Panc1 (cell line): ENCODE results near the gene PRKD1.

Experiments
- SIN3A ChIP-seq: IDR thresholded peaks from 2 replicates; pipeline ENCODE4 v1.6.1; 2012; ENCODE audit warnings: low read depth, mild to moderate bottlenecking, low read length, moderate library complexity, borderline replicate concordance; ENCODE audit not compliant: insufficient read depth
- TF ChIP-seq, protein P1 (sequence below): fragments of 450-650 bp; IDR thresholded peaks from 2 replicates; pipeline ENCODE4 v1.5.1; 2017; ENCODE audit warnings: mild to moderate bottlenecking

DNA sequence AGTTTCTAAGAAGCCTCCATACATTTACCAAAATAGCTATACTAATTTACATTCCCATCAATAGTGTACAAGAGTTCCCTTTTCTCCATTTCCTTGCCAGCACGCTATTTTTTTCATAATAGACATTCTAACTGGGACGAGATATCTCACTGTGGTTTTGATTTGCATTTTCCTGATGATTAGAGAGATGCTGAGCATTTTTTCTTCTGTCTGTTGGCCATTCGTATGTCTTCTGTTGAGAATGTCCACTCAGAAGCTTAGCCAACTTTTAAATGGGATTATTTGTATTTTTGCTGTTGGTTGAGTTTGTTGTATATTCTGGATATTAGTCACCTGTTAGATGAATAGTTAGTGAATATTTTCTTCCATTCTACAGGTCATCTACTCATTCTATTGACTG, 144.1 kb downstream of the PRKD1 start:
- no peak for TF ChIP-seq SIN3A
- TF ChIP-seq, protein P1, sequence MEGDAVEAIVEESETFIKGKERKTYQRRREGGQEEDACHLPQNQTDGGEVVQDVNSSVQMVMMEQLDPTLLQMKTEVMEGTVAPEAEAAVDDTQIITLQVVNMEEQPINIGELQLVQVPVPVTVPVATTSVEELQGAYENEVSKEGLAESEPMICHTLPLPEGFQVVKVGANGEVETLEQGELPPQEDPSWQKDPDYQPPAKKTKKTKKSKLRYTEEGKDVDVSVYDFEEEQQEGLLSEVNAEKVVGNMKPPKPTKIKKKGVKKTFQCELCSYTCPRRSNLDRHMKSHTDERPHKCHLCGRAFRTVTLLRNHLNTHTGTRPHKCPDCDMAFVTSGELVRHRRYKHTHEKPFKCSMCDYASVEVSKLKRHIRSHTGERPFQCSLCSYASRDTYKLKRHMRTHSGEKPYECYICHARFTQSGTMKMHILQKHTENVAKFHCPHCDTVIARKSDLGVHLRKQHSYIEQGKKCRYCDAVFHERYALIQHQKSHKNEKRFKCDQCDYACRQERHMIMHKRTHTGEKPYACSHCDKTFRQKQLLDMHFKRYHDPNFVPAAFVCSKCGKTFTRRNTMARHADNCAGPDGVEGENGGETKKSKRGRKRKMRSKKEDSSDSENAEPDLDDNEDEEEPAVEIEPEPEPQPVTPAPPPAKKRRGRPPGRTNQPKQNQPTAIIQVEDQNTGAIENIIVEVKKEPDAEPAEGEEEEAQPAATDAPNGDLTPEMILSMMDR = no peak
